ENCODE measurements around the gene HJV.

The HJV gene

DNA sequence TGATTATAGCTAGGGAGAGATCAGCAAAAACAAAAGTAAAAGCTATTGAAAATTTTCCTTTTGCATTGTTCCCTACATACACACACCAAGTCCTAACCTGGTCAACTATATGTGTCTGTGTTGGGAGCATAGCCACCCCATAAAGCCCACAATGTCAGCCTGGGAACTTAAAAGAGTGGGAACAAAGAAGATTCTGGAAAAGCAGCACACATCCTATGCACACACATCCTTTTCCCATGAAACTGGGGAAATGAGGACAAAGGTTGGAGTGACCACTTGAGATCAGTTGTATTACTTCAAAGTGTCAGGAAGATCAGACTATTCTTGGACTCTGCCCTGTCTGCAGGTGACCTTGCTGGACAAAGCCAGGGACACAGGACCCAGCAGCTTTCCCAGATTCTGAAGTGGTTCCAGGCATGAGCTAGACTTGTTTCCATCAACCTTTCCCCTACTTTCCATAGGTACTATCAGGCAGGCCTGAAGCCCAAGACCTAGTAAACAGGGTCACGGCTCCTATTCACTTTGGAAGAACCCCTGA, 41.0 kb downstream of the HJV start:
- peak overlapping the region in 20 of 21 experiments; percentile 66 to 98 (median 88) for H3K27ac ChIP-seq
- peak overlapping the region in 1 of 7 experiments; percentile 1 for H3K4me3 ChIP-seq

DNA sequence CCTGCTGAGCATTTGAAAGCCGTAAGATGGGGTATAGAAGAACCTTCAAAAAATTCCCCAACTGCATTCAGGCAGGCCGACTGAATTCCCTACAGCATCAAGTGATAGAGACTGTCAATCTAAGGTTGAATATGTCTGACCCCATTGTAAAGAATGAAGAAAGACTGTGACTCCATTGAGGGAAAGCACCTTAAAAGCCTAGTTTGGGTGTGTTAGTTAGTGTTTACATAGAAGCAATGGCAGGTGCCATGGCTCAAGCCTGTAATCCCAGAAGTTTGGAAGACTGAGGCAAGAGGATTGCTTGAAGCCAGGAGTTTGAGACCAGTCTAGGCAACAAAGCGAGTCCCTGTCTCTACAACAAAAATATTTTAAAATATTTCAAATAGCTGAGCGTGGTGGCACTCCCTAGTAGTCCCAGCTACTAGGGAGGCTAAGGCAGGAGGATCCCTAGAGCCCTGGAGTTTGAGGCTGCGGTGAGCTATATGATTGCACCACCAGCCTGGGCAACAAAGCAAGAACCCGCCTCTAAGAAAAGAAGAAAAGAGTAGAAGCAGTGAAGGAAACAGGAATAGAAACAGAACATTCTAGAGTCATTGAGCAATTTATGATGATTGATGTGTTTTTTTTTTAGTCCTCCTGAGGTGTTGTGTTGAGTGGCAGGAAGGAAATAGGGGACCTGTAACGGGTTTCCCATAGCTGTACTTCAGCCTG, 41.6 kb downstream of the HJV start:
- peak overlapping the region in 1 of 7 experiments; percentile 9 for H3K4me3 ChIP-seq
- peak overlapping the region; percentile 33 to 98 (median 88) for H3K27ac ChIP-seq

DNA sequence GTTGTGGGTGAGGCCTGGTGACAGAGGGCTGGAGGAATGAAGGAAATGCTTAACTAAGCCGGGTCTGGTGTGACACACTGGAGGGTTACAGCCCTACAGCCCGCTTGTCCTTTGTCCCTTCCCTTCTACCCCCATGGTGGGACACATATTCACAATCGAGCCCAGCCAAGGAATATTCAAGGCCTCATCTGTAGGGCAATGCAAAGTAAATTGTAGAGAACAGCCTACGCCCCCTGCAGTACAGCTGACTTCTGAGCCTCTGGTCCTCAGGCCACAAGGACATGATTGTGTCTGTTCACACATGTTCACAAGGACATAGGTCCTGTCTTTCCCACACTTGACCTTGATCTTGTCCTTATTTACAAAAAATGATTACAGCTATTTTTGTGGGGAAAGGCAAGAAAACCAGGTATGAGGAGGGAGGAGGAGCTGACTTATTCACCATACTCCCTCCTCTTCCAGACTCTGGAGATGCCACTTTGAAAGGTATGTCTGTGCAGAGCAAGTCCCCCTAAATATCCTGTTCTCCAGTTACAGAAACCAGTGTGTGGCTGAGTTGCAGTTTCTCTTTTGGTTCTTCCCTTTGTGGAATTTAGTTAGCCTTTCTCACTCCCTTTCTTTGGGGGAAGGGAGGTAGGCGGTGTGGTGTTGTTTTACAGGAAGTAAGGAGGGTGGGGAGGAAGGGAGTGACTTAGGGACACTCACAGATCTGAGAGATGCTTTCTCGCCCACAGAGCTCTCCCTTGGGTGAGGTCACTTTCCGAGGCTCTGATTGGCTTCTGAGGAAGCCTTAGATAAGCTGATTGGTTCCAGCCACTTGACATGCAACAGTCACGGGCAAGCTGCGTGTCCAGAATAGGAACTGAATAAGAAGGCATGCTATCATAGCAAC, 42.4 kb downstream of the HJV start:
- Histone ChIP-seq H3K27ac (peak overlapping the region; percentile 28 to 98 (median 90)), H3K4me3 (peak overlapping the region in 1 of 7 experiments; percentile 7)

- Histone ChIP-seq H3K27ac (peak overlapping the region; percentile 28 to 98 (median 90)), H3K4me3 (no peak overlapping the region)
Observed at GRCh38 chr1:145978471-145978853, 43.1 kb downstream of the HJV start.

GRCh38 chr1:145977486-145978470, 43.8 kb downstream of the HJV start:
- Histone ChIP-seq H3K27ac (peak overlapping the region in 20 of 21 experiments; percentile 80 to 98 (median 90)), H3K4me3 (no peak overlapping the region)

GRCh38 chr1:145977016-145977415, 44.5 kb downstream of the HJV start:
- Histone ChIP-seq H3K27ac (peak overlapping the region in 12 of 21 experiments; percentile 41 to 98 (median 92)), H3K4me3 (no peak overlapping the region)

GRCh38 chr1:145975216-145975615, 46.3 kb downstream of the HJV start:
- Histone ChIP-seq H3K27ac (peak overlapping the region in 1 of 21 experiments; percentile 10), H3K4me3 (no peak overlapping the region)

DNA sequence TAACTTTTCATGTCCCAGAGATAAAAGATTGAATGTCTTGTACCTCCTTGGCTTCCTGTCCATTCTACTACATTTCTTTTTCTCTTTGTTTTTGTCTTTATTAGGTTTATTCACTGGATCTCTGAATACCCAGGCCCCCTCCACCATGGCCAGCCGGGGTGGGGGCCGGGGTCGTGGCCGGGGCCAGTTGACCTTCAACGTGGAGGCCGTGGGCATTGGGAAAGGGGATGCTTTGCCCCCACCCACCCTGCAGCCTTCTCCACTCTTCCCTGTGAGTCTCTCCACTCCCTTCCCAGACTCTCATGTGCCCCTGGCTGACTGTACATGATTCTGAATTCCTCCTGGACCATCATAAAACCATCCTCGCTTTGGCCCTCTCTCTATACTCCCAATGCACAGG, 46.8 kb downstream of the HJV start:
- Histone ChIP-seq H3K4me3 (no peak overlapping the region), H3K27ac (peak overlapping the region in 1 of 21 experiments; percentile 10)

DNA sequence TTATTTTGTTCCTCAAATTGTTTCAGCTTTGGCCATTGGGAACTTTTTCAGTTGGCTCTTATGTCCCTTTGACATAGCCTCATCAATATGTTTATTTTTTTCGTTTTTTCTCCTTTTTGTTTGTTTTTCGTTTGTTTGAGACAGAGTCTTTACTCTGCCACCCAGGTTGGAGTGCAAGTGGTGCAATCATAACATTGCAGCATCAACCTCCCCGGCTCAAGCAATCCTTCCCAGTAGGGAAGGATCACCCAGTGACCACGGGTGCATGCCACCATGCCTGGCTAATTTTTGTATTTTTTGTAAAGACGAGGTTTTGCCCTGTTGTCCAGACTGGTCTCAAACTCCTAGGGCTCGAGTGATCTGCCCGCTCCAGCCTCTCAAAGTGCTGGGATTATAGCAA, 49.0 kb downstream of the HJV start:
- H3K27ac ChIP-seq: no peak overlapping the region

More for the DNA sequence above, 49.0 kb downstream of the HJV start:
- H3K4me3 ChIP-seq: no peak overlapping the region
